ENCODE measurements around the gene EGLN3.

Gene EGLN3

GRCh38 chr14:33957993-33958392 is 7.1 kb upstream of the EGLN3 start (continued):
- no peak for TF ChIP-seq ZNF473 (tag by site-specific recombination; IDR thresholded peaks at IDR 0.05)
- no peak for TF ChIP-seq ZNF138 (tag by site-specific recombination; IDR thresholded peaks at IDR 0.05; ENCODE audit: borderline replicate concordance)

- TF ChIP-seq BCL6B (tag by site-specific recombination; IDR thresholded peaks at IDR 0.05) (no peak), ZNF202 (tag by site-specific recombination; IDR thresholded peaks at IDR 0.05; ENCODE audit: borderline replicate concordance) (no peak), ZNF280D (tag by site-specific recombination; IDR thresholded peaks at IDR 0.05) (no peak), ZNF48 (tag by site-specific recombination; IDR thresholded peaks at IDR 0.05) (no peak), ZNF560 (tag by site-specific recombination; IDR thresholded peaks at IDR 0.05; ENCODE audit: borderline replicate concordance) (no peak), KLF9 (tag by site-specific recombination; IDR thresholded peaks at IDR 0.05; ENCODE audit: low read depth) (no peak), ZNF148 (tag by site-specific recombination; IDR thresholded peaks at IDR 0.05; ENCODE audit: borderline replicate concordance) (no peak), HOXD13 (CRISPR knock-in tag; IDR thresholded peaks at IDR 0.05; ENCODE audit: borderline replicate concordance) (no peak), BCL11B (tag by site-specific recombination; IDR thresholded peaks at IDR 0.05; ENCODE audit: low read depth) (no peak), ZBTB20 (tag by site-specific recombination; IDR thresholded peaks at IDR 0.05) (no peak), ZBTB26 (tag by site-specific recombination; optimal IDR thresholded peaks at IDR 0.05) (no peak), ZNF214 (tag by site-specific recombination; IDR thresholded peaks at IDR 0.05; ENCODE audit: borderline replicate concordance) (no peak), ZNF24 (tag by site-specific recombination; IDR thresholded peaks at IDR 0.05) (no peak), ZBTB21 (tag by site-specific recombination; IDR thresholded peaks at IDR 0.05) (no peak), ZNF555 (tag by site-specific recombination; conservative IDR thresholded peaks at IDR 0.05) (no peak), YY2 (tag by site-specific recombination; IDR thresholded peaks at IDR 0.05) (no peak)
- Histone ChIP-seq H3K36me3 (ENCODE audit: control insufficient read depth in 2 of 2, insufficient read depth in 1 of 2, low read length in 2 of 2) (no peaks in the 10 kb centered on the region), H3K4me3 (ENCODE audit: low read depth, low read length) (no peak overlapping the region), H3K9me3 (ENCODE audit: control insufficient read depth, insufficient read depth, low read depth, low read length) (no peaks in the 10 kb centered on the region), H3K27ac (ENCODE audit: extremely low read depth, low read depth, low read length) (no peak overlapping the region), H3K4me1 (ENCODE audit: control insufficient read depth, insufficient read depth, low read length) (no peaks in the 10 kb centered on the region)
- POLR2A ChIA-PET, result no interaction called here
- CTCF ChIA-PET, result no interaction called here
Measured at GRCh38 chr14:33957299-33957698, 6.4 kb upstream of the EGLN3 start.

All from HEK293 (cell line).